Suppressor macrophage treated with lipopolysaccharide for 1 hour (primary cell): ENCODE results near the gene TSC22D3.
"Not testable (repeated sequence)": the region's sequence is repeated elsewhere in the genome, so short reads cannot be mapped to it uniquely, and the experiment has no call there.

Source experiments
- DNase-seq, 3 donors: peaks; one replicate each; pipeline ENCODE4 v3.0.0-alpha.2; 2020 to 2022

TSC22D3 gene

DNA sequence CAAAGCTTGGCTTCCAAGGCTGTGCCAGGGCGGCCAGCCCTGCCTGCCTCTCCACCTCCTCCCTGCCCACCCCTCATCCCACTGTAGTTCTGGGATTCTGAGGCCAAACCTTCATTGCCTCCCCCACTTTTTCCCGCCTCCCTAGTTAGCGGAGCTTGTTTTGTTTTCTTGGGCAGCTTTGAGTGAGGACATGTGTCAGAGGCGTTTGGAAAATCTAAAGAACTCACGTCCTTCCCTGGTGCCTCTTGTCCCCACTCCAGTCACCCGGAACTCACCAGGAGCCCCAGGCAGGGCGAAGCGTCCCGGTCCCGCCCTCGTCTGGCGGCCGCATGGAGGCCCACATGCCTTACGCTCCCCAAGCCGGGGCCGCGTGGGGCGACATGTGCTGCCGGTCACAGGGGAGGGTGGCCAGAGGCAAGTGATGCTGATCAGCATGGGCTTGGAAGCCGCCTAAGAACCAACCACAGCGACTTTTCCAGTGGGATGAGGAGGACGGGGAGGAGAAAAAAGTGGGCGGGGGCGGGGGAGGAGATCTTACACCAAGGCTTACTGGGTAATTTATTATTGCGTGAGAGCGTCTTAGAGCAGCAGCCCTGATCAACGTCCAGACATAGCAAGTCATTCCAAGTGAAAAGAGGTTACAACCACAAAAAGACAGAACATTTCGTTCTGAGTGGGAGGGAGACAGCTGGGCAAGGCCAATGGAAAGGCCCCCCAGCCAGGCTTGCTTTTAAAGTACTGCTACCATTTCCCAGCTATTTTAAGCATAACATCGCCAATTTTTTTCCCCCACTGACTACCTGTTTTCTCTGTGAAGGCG lies 98.8 kb downstream of the TSC22D3 start:
- peak; percentile 73 to 89 (median 74) for DNase-seq

DNA sequence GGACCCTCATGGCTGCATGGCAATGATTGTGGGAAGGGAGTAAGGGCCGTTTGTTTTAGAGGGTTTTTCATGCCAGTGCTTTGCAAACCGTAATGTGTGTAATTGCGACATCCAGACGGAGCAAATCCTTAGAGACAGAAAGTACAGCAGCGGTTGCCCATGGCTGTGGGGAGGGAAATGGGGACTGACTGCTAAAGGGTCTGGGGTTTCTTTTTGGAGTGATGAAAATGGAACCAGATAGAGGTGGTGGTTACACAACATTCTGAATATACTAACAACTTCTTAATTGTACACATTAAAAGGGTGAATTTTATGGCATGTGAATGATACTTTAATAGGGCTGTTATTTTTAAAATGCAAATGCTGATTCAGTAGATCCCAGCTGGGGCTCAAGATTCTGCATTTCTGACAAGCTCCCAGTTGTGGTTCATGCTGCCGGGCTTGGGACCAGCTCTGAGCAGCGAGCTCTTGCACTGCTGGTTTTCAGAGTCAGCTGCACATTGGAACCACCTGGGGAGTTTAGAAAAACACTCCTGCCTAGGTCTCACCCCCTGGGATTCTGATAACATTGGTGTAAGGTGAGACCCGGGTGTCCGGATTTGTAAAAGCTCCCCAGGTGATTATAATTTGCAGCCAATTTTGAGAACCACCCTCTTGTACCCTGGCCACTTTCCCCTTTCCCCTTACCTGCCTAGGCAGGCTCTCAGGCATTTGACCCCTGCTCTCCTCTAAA lies 99.6 kb downstream of the TSC22D3 start:
- DNase-seq, result peak; percentile 44 to 46 (median 45)

DNA sequence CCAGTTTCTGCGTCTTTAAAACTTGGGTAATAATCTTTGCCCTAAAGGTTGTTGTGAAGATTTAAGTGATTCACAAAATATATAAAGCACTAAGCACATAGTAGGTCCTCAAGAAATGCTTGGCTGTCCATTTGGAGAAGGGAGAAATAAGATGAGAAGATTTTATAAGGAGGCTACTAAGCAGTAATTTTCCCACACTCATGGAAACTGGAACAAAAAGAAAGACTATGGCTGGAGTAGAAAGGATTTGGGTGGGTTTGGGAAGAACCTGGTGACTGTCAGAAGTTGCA lies 100.3 kb downstream of the TSC22D3 start:
- no peak for DNase-seq

DNA sequence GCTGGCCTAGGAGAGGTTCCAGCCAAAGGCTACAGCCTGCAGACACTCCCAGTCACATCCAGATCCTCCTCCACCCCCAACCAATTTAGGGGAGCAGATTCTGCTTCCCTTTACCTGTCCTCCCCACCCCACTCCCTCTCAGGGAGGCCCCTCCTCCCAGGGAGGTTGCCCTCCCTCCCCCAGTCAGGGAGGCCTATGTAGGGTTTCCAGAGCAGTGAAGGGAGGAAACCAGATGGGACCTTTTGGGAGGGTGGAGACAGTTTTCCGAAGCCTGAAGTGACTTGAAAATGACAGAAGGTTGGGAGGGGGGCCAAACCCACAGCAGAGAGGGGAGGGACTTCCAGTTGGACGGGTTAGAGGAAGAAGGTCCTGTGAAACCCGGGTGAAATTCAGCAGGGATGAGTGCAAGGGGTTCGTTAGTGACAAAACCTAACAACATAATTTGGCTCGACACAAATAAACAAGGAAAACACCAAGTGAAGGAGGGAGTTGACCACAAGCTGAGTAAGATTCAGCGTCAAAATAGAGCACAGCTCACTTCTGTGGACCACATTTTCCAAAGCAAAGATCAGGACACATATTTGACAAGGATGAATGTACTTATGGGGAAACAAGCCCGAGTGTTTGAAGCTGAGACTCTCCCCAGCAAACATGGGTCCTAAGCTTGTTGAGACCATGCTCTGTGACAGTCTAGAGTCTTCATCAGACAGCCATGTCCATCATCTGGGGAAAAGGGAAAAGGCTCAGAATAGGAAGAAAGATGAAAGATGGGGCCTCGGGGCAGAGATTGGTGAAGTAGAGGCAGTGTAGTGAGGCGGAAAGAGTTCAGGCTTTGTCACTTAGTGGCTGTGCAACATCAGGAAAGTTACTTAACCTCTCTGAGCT lies 100.9 kb downstream of the TSC22D3 start:
- DNase-seq, result peak; percentile 27 to 51 (median 29)

DNA sequence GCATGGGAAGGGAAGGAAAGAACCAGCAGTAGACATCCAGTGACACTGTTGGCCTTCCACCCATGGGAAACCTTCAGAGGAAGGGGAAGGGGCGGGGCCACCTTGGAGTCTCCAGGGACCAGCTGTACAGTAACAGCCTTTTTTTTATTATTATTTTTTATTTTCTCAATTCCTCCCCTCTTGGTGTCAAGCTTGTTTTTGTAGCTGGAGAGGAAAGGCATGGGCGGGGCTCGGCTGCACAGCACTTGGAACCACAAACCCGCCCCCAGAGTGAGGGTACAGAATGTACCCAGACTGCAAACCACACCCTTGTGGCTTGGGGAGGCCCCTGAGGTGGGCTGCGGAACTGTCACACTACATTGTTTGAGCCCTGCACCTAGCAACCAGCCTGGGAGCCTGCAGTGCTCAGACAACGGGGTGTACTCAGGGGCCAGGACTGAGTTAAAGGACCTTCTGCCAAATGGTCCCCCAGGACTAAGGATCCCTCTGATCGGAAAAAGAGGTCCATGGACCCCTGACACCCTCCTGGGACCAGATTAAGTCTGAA lies 101.6 kb downstream of the TSC22D3 start:
- peak; percentile 37 to 54 (median 45) for DNase-seq

DNA sequence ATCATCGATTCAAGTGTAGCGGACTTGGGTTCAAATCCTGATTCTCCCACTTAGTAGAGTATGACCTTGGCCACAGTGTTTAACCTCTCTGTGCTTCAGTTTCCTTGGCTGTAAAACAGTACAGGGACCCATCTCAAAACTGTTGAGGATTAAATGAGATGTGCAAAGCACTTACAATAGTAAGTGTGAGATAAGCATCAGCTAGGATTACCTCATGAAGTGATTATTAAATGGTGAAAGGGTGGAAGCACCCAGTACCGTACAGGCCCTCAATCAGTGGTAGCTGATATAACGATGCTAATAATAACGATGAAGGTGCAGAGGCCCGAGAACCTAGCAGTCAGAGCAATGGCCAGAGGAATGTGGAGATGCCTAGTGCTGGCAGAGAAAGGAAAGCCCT lies 102.2 kb downstream of the TSC22D3 start:
- no peak for DNase-seq

DNA sequence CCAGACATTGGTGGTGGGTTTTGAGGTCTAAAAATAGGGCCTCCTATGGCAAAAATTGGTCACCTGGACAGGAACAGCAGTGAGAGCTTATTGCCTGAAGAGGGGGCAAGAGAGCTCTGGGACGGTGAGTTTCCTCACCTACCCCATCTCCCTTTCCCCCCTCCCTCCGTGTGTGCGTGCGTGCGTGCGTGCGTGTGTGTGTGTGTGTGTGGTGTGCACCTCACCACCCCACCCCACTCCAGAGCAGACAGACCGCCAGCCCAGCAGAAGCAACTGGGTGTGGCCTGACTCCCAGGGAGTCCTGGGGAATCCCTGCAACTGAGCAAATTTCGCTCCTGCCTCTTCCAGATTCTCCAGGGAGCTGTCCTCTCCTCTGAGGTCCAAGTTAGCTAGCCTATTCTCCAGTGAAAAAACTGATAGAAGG lies 102.6 kb downstream of the TSC22D3 start:
- peak; percentile 38 to 49 (median 43) for DNase-seq

DNA sequence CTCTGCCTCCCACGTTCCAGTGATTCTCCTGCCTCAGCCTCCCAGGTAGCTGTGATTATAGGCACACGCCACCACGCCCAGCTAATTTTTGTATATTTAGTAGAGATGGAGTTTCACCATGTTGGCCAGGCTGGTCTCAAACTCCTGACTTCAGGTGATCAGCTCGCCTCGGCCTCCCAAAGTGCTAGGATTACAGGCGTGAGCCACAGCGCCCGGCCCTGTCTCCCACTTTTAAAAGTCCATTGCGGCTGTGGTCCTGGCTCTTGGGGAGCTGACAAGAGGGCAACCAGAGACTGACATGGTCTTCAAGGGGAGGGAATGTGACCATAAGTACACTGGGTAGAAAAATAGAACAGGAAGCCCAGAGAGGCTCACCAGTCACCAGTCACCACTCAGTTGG lies 104.3 kb downstream of the TSC22D3 start:
- not testable (repeated sequence) for DNase-seq

DNA sequence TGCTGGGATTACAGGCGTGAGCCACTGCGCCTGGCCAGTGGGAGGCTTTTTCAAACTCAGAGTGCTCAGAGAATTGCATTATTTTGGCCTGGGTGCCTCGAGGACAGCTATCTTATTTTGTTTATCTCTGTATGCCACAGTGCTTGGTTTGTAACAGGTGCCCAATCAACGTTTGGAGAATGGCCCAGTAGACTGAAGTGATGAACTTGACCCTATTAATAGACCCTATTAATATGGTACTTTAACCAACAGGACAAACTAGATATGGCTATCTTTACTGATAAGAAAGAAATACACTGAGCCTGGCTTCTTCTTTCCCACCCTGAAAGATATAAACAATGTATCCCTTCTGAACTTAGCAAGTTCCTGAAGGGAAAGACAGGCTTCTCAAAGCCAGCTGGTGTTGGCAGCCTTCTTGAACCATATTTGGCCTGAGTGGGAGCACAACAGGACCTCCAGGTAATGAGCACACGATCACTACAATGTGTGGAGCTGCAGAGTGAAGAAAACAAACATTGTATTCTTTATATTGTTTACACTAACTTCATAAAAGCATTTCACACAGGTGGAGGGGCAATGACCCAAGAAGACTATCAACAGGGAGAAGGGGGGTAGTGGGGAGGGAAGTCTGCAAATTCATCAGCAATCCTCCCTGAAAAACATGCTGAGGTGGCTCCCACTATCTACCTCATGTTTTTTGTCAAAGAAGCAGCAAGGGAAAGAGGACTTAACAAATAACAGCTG lies 105.5 kb downstream of the TSC22D3 start:
- DNase-seq, result no peak

DNA sequence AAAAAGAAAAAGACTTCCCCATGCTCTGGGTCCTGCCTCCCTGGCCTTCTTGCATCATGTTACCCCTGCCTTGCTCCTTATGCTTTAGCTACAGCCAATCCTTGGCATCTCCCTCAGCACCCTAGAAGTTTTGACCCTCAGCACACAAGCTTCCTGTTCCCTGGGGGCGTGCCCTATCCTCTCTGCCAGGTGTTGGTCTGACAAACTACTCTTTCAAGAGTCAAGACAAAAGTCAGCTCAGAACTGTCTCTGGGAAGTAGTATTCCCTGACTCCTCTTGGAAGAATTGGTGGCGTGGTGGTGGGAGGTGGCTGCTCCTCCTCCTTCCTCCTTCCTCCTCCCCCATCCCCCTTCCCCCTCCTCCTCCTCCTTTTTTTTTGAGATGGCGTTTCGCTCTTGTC lies 106.3 kb downstream of the TSC22D3 start:
- DNase-seq, result no peak

DNA sequence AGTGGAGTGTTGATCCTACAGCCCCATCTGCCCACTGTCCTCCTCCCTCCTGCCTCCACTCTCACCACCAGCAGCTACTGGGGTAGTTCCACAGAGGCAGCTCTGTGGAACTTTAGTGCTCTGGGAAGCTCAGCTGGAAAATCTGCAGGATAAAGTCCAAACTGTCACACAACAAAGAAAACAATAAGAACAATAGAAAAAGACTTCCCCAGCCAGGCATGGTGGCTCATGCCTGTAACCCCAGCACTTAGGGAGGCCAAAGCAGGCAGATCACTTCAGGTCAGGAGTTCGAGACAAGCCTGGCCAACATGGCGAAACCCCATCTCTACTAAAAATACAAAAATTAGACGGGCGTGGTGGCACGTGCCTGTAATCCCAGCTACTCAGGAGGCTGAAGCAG lies 106.9 kb downstream of the TSC22D3 start:
- DNase-seq, result not testable (repeated sequence)

DNA sequence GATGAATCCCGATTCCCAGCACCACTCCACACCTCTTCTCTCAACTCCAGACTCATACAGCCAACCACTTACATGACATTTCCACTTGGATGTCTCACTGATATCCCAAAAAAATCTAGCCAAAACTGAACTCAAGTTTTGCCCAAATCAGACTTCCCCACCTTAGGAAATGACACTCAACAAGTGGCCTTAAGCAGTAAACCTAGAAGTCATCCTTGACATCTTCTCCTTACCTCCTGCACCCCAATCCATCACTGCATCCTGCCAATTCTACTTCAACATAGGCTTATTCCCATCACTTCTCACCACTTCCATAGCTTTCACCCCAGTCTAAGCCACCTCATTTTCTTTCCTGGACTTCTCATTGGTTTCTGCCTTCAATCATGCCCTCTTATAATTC lies 108.2 kb downstream of the TSC22D3 start:
- no peak for DNase-seq

DNA sequence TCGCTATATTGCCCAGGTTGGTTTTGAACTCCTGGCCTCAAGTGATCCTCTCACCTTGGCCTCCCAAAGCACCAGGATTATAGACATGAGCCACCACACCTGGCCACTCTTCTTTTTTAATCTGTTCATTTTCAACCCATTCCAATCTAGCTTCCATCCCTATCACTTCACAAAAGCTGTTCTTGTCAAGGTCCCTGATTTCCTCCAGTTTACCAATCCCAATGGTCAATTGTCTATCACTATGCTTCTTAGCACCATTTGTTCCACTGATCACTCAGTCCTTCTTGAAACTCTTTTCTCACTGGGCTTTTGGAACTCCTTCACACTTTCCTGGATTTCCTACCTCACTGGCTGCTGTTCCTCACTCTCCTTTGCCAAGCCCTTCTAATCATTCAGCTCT lies 108.7 kb downstream of the TSC22D3 start:
- no peak for DNase-seq
